NCI-H2196 treated with DMSO at 0.1 percent for 48 hours (cell line): ENCODE measurements around the gene TMCO4.
A peak's percentile ranks its signal among the peaks of the same experiment; 100 is the strongest.
"Not testable (repeated sequence)": the region's sequence is repeated elsewhere in the genome, so short reads cannot be mapped to it uniquely, and the experiment has no call there.

Source experiments
- DNase-seq: peaks from one replicate; lab custom pipeline; 2025; ENCODE audit not compliant: unreplicated experiment; lab: John Stamatoyannopoulos, UW

Gene TMCO4

GRCh38 chr1:19643602-19644394, 155.9 kb downstream of the TMCO4 start, which contains the start of gene NBL1:
Gene NBL1, plus strand, starts transcription at chr1:19644311. Its CDS starts 10,720 bp downstream, at chr1:19655031.
- peak; percentile 44 for DNase-seq

DNA sequence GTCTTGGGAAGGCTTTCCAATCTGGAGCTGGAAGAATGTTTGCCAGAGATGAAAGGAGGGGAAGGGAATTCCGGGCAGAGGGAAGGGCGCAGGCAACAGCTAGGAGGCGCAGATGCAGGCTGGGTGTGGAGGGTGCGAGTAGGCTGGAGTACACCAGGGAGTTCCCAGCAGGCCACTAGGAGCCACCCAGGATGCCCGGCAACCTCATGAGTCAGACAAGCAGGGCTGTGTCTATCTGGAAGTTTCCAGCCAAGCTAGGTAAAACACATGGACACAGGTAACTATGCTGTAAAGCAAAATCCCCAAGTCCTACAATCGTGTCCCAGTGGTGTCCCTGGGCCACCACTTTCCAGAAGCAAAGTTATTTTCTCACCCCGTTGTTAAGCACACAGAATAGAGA, 156.6 kb downstream of the TMCO4 start:
- DNase-seq: no peak

- peak; percentile 69 for DNase-seq
Measured at GRCh38 chr1:19640363-19641316, 159.1 kb downstream of the TMCO4 start.

GRCh38 chr1:19639999-19640362, 159.7 kb downstream of the TMCO4 start:
- DNase-seq: peak; percentile 54

DNA sequence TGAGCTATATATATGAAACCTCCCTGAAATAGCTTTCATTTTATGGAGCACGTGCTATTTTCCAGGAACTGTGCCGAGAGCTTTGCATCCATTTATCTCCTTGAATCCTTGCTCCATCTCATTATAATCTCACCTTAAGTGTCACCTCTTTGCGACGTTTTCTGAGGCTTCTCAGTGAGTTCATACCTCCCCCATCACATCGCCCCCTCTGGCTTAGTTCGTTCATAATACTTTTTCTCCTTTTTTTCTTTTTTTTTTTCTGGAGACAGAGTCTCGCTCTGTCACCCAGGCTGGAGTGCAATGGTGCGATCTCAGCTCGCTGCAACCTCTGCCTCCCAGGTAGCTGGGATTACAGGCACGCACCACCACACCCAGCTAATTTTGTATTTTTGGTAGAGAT, 160.5 kb downstream of the TMCO4 start:
- not testable (repeated sequence) for DNase-seq

- DNase-seq: no peak
Measured at GRCh38 chr1:19637606-19638005, 162.1 kb downstream of the TMCO4 start.

GRCh38 chr1:19636749-19637148, 163.0 kb downstream of the TMCO4 start:
- not testable (repeated sequence) for DNase-seq

DNA sequence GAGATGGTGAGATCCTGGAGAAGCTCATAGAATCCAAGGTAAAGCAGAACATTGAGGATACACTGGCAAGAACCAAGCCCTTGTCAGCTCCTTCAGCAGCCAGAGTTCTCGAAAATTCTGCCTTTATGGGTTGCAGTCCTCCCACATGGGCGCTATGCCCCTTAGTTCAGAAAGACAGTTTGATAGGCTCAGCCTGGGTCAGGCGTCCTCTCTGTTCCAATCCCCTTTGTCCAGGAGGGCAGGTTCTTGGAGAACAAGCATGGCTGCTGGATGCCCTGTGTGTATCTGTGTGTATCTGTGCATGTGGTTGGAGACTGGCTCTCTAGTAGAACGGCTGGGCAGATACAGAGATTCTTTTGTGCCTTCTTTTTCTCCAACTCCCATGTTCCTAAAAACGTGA, 163.7 kb downstream of the TMCO4 start:
- no peak for DNase-seq

GRCh38 chr1:19635646-19636045, 164.1 kb downstream of the TMCO4 start:
- no peak for DNase-seq

DNA sequence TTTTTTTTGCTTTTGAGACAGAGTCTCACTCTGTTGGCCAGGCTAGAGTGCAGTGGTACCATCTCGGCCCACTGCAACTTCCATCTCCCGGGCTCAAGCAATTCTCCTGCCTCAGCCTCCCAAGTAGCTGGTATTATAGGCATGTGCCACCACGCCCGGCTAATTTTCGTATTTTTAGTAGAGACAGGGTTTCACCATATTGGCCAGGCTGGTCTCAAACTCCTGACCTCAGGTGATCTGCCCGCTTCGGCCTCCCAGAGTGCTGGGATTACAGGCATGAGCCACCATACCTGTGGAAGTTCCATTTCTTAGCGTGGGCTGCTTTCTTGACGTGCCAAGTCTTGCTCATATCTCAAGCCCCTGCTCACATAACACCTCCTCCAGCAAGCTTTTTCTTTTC, 164.7 kb downstream of the TMCO4 start:
- not testable (repeated sequence) for DNase-seq

GRCh38 chr1:19633106-19633505, 166.6 kb downstream of the TMCO4 start:
- DNase-seq: no peak
